ENCODE results near the gene INTS1.

GRCh38 chr7:1495564-1496242 is 8.5 kb downstream of the INTS1 start:
- TF ChIP-seq CTCF (IDR thresholded peaks at IDR 0.05) (no peak), POLR2A (IDR thresholded peaks at IDR 0.05) (no peak), EP300 (IDR thresholded peaks at IDR 0.05) (no peak)
